GM21390 (cell line): ENCODE measurements around the gene STOX2.

ENCODE experiments used
- ATAC-seq: cut with Tn5 transposase; IDR thresholded peaks from one replicate; pipeline ENCODE4 v1.9.1; 2021; ENCODE audit not compliant: unreplicated experiment

Gene STOX2

DNA sequence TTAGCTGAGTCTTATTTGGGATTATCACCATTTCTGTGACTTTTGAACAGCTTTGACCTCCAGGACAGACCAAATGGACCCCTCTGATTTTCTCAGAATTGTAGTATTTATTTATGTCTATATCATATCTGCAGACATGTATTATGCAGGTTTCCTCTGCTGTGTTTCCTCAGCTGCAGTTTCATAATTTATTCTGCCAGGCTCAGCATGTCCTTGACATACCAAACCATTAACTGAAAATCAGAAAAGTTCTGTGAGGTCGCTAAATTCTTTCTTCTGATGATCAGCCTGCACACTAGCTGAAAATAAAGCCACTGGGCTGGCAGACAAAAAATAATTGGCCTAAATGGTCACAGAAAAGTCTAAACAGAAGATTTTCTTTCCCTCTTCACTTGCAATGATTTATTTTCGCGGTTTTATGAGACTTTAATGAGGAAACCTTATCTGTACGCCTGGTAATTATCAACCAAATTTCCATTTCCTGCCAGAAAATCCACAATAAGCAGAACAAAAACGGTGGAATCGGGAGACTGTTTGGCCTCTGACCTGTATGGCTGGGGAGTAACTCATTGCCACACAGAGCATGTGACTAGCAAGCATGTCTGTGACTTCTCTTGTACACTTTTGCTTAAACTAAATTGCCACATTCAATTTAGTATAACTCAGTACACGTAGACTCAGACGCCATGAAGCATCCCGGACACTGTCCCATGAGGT is 161.6 kb downstream of the STOX2 start:
- no peak for ATAC-seq

DNA sequence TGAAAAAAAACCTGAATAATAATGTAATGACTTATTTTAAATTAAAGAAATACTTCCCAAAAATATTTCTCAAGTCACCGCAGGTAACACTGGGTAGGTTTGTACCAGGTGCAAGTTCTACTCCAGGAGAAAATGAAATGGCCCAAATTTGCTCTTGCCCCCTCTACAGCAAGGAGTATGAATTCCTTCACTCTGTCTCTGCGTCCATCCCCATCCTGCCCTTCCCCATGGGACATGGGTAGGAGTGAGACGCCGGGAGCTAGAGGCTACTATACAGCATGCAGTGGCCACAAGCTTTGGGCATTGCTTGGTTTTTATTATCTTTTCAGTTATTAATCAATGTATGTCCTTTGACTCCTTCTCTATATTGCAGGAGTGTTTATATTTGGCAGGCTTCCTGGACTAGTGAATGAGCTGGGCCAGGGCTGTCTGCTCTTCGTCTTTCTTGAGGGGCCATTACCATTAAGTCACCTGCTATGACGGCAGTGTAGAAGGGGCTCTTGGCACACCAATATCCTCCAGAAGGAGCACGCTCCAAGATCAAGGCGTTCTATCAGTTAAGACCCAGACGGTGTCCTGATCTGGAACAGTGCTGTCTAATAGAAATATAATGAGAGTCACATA is 162.9 kb downstream of the STOX2 start:
- ATAC-seq: no peak
